Vagina (tissue), 2 donors: Measurements from ENCODE around the gene C10orf105.

Source experiments
- CTCF ChIP-seq, 3 experiments: fragments of 450-650 bp in 2 of 3; fragments of 200-600 bp in 1 of 3; sonication (generic) in 1 of 3; IDR thresholded peaks; one replicate each; pipeline ENCODE4 v1.5.1; 2017 to 2019; ENCODE audit warnings: antibody characterized with exemption in 3 of 3, mild to moderate bottlenecking in 2 of 3, moderate library complexity in 2 of 3
- POLR2AphosphoS5 ChIP-seq, 2 donors: sonication (generic); formaldehyde crosslinking; IDR thresholded peaks; one replicate each; pipeline ENCODE4 v1.9.0; 2017; ENCODE audit warnings: antibody characterized with exemption in 2 of 2, mild to moderate bottlenecking in 2 of 2, low read depth in 1 of 2; ENCODE audit not compliant: insufficient read depth in 1 of 2

GRCh38 chr10:71661779-71662336 lies 57.7 kb downstream of the C10orf105 start:
- TF ChIP-seq CTCF (IDR thresholded peaks at IDR 0.05): no peak
- TF ChIP-seq POLR2AphosphoS5 (IDR thresholded peaks at IDR 0.05; ENCODE audit: insufficient read depth in 1 of 2, low read depth in 1 of 2): no peak
